C4-2B (cell line): ENCODE measurements around the gene RNF40.

Experiments used
- H3K27ac ChIP-seq: fragments of 450-650 bp; 2 replicates; pipeline ENCODE4 v1.5.1; 2017
- CTCF ChIP-seq: fragments of 450-650 bp; conservative IDR thresholded peaks from 2 replicates; pipeline ENCODE4 v1.5.1; 2017; ENCODE audit warnings: mild to moderate bottlenecking
- ZFX ChIP-seq: fragments of 450-650 bp; IDR thresholded peaks from 2 replicates; pipeline ENCODE4 v1.6.1; 2017

Gene RNF40

DNA sequence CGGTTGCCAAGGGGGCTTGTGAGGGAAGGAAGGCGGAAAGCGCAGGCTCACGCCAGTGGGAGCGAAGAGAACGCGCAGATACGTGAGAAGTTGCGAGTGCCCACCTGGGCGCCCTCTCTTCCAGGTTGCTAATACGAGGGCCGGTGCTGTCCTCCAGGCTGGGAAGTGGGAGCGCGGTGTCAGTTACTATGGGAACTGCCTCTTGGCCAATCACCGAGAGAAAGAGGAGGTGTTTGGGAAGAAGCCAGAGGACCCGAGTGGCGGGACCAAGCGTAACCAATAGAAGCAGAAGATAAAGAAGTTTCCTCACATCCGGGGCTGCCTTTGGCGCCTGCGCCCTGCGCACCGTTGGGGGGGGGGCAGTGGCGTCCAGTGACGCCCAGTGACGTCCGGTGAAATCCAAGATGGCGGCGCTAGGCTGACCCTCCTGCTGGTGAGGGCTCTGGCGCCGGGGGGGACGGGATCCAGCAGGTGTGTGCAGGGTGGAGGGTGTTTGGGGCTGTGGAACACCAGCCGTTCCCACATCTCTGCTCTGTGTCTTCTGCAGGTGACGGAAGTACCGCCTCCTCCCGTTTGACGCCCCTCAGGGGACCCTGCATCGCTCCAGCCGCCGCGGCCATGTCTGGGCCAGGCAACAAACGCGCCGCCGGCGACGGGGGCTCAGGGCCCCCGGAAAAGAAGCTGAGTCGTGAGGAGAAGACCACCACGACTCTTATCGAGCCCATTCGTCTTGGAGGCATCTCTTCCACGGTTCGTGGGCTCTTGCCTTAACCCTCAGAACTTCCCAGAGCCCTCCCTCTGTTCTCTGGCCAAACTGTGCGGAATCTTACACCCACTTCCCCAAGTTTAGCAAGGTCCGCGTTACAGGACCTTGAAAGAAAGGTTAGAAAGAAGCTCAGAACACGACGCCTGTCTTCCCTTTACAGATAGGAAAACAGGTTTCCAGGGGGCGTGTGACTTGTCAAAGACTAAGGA, at the start of gene RNF40, which contains the start of gene CFAP119:
Gene RNF40, plus strand, starts transcription at position 395 of the 975 bp plus-strand sequence. Its CDS starts 224 bp downstream, at position 619.
Gene CFAP119, minus strand, starts transcription at position 135 of the 975 bp plus-strand sequence. CDS start 314 bp downstream, outside the sequence.
- H3K27ac ChIP-seq = peak within 1 kb of the TSS; percentile 89
- TF ChIP-seq ZFX (no peak), CTCF (no peak)

- no peak overlapping the region for H3K27ac ChIP-seq
- TF ChIP-seq CTCF (no peak), ZFX (no peak)
Observed at GRCh38 chr16:30715750-30716445, 46.2 kb upstream of the RNF40 start.

- no peak overlapping the region for H3K27ac ChIP-seq
- TF ChIP-seq ZFX (no peak), CTCF (no peak)
Observed at GRCh38 chr16:30720086-30720485, 42.0 kb upstream of the RNF40 start.

- no peak overlapping the region for H3K27ac ChIP-seq
- TF ChIP-seq ZFX (no peak), CTCF (no peak)
Observed at GRCh38 chr16:30720694-30721093, 41.4 kb upstream of the RNF40 start.

- H3K27ac ChIP-seq = no peak overlapping the region
- no peak for TF ChIP-seq ZFX
- TF ChIP-seq CTCF = no peak
Observed at GRCh38 chr16:30721167-30721566, 41.0 kb upstream of the RNF40 start.

DNA sequence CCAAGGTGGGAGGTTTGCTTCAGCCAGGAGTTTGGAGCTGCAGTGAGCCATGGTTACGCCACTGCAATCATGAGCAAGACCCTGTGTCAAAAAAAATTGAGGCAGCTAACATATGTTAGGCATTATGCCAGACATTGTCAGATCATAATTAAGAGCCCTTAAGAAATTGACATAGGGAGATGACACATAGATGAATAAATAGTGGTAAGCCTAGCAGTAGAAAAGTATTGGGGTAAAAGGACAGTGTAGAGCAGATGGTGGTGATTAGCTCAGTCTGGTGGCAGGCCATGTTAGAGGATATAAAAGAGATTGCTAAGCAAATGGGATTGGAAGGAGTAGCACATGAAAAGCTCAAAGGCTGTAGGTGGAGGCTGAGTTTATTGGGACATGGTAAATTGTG, 40.5 kb upstream of the RNF40 start:
- H3K27ac ChIP-seq = no peak overlapping the region
- TF ChIP-seq CTCF (no peak), ZFX (no peak)

DNA sequence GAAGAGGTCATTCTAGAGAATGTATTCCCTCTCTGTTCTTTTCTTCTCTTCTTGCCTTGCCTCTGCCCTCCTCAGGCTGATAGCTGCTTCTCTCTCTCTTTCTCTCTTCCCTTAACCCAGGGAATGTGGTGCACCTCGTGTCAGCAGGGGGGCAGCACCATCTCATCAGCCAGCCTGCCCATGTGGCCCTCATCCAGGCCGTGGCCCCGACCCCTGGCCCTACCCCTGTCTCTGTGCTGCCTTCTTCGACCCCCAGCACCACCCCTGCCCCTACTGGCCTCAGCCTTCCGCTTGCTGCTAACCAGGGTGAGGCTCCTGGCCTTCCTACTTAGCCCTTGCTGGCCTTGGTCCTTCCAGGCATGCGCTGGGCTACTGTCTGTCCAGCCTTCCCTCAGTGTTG, 39.7 kb upstream of the RNF40 start:
- TF ChIP-seq ZFX = no peak
- no peak for TF ChIP-seq CTCF
- H3K27ac ChIP-seq = no peak overlapping the region
